DMS53 (cell line): ENCODE results near the gene MRAP2.

Source experiments
- DNase-seq: peaks from one replicate; lab custom pipeline; 2025; lab: John Stamatoyannopoulos, UW

MRAP2 gene

DNA sequence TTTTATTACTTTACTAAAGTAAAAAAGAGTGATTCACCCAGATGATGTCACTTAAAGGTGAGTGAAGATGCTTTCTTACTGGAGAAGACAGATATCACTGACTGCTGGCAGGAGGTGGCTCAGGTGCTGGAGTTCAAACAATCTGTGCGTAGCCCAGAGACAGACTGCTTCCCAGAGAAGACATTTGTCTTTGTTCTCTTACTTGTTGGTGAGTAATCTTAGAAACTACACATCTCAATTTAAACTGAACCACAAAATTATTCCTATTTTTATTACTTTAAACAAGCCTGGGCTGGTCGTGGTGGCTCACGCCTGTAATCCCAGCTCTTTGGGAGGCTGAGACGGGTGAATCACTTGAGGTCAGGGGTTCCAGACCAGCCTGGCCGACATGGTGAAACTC lies 101.7 kb downstream of the MRAP2 start:
- no peak for DNase-seq

DNA sequence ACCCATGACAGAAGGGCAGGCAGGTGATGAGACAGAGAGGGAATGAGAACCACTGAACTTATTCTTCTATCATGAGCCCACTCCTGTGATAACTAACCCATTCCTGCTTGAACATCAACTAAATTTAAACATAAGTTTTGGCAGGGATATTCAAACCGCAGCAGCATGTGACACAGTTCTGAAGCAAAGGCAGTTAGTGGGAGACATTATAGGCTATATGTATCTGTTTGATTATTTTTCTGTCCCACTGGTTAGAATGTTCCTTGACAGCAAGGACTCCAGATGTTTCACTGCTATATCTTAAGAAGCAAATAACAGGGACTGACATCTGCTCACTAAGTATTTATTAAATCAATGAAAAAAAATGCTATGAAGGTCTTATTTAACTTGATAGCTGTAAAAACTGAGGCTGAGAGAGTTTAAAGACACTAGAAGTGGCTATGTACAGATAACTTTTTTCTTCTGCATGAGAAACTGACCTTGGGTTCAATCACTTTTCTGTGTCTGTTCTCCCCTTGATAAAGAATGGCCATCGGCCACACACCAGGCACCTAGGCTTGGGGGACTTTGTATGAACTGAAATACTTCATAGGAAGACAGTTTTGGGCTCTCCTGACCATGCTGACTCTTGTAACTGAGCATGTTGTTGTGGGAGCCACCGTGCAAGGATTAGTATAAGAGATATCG lies 102.9 kb downstream of the MRAP2 start:
- no peak for DNase-seq

DNA sequence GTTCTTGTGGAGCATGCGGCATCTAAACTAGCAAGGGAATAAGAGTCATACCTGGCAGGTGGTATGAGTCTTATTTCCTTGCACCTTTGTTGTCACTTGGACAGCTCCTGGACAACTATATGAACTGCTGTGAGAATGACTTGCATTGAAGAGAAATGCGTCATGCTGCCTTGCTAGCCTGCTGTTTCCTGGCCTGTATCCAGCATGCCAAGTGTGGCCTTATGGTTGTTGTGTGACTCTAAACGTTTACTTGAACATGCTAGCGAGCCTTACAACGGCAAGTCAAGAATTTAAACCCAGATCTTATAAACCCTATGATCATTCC lies 103.4 kb downstream of the MRAP2 start:
- no peak for DNase-seq

DNA sequence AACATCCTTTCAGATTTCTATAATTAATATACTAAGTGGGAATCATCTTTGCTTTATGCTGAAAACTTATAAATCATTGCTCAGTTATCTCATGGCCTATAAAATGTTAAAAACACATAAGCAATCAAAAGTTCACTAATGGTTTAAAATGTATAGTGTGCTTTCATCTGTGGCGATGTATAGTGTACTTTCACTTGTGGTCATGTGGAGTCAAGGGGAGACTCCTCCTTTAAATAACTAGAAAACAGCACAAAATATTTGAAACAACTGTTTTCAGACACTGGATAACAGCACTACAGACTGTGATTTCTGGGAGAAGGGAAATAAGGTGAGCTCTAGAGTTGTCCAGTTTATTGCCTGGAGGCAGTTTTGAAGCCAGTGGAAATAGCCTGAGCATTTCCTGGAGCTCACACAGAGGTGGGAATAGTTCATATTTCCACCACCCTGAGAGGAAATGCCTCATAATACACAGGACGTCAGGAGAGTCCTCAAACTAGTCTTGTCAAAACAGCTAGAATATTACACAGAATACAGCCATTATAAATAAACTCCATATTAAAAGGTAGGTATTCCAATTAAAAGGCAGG lies 104.5 kb downstream of the MRAP2 start:
- no peak for DNase-seq

DNA sequence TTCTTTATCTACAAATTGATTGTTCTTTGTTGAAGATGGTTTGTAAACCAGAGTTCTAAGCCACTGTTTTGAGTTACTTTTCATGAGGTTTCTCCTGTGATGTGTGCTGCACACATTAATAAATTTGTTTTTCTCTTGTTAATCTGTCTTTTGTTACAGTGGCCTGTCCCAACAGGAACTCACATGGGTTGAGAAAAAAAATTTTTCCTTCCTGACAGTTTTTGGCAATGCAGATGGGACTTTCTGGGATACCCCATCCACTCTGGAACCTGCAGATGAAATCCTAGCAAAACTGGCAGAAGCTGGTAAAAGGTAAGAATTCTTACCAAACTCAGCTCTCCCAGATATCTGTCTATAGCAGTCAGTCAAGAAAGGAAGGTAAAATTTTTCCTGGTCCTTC lies 105.7 kb downstream of the MRAP2 start:
- DNase-seq = no peak
